Kidney epithelial cell (primary cell): Measurements from ENCODE around the gene PBX4. TPM values are rescaled to one million over a fixed set of nuclear protein-coding genes. Genes with fewer than 3 reads are reported as not detected.

Experiments
- DNase-seq: peaks from one replicate; pipeline ENCODE4 v3.0.0-alpha.2; 2010; ENCODE audit warnings: low read depth
- H3K27me3 ChIP-seq: 2 replicates; pipeline ENCODE4 v1.6.0; 2011; ENCODE audit warnings: low read length; ENCODE audit not compliant: control insufficient read depth, insufficient read depth
- H3K36me3 ChIP-seq: 2 replicates; pipeline ENCODE4 v1.5.1; 2011; ENCODE audit warnings: low read length; ENCODE audit not compliant: control insufficient read depth, insufficient read depth
- H3K4me3 ChIP-seq: 2 replicates; pipeline ENCODE4 v1.5.1; 2011; ENCODE audit warnings: low read depth, mild to moderate bottlenecking, control low read depth, low read length
- CTCF ChIP-seq: IDR thresholded peaks from 2 replicates; pipeline ENCODE4 v1.5.1; 2011; ENCODE audit warnings: mild to moderate bottlenecking, moderate library complexity, low read length, control low read depth, inconsistent platforms; ENCODE audit not compliant: insufficient read depth, poor library complexity, severe bottlenecking
- total RNA-seq: library from RNA; depleted of rRNA; stranded (reverse); fragments of >200 nt; gene quantifications from 2 replicates; pipeline ENCODE4 v1.2.3, GENCODE V29; 2015

The PBX4 gene
- total RNA-seq, 1 donor from 2014 or later = 1.7 TPM

DNA sequence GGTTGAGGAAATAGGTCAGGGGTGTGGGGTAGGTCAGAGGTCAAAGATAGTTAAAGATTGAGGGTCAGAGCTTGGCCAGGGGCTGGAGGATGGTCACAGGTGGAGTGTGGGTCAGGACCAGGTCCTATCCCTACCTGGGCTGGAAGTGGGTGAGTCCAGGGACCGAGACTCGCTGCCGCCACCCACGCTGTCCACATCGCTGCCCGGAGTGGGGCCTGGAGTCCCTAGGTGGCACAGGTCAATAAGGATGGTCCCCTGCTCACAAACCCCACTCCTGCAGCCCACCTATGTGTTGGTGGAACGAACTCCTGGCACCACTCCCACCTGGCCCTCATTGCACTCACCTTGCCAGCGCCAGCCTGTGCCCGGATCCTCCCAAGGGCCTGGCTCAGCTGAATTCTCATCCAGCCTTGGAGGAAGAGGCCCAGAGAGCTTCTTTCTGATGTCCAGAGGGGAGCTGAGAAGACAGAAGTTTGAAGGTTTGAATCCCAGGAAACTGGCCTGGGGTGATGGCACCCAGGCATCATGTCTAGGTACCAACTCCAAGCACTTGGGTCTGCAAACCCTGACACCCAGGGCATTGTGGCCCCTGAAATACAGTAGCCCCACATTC, 18.2 kb upstream of the PBX4 start:
- H3K4me3 ChIP-seq = no peak overlapping the region
- no peak for DNase-seq
- H3K27me3 ChIP-seq = no peaks in the 10 kb centered on the region
- TF ChIP-seq CTCF = no peak
- no peaks in the 10 kb centered on the region for H3K36me3 ChIP-seq

- H3K4me3 ChIP-seq = no peak overlapping the region
- no peaks in the 10 kb centered on the region for H3K27me3 ChIP-seq
- H3K36me3 ChIP-seq = no peaks in the 10 kb centered on the region
- DNase-seq = no peak
- no peak for TF ChIP-seq CTCF
Measured at GRCh38 chr19:19635313-19635702, 16.8 kb upstream of the PBX4 start.

GRCh38 chr19:19634516-19635312, 16.2 kb upstream of the PBX4 start:
- DNase-seq = no peak
- H3K27me3 ChIP-seq = no peaks in the 10 kb centered on the region
- no peak overlapping the region for H3K4me3 ChIP-seq
- TF ChIP-seq CTCF = no peak
- H3K36me3 ChIP-seq = no peaks in the 10 kb centered on the region

- Histone ChIP-seq H3K4me3 (no peak overlapping the region), H3K27me3 (no peaks in the 10 kb centered on the region), H3K36me3 (no peaks in the 10 kb centered on the region)
- no peak for DNase-seq
- TF ChIP-seq CTCF = no peak
Measured at GRCh38 chr19:19633711-19634515, 15.4 kb upstream of the PBX4 start.

DNA sequence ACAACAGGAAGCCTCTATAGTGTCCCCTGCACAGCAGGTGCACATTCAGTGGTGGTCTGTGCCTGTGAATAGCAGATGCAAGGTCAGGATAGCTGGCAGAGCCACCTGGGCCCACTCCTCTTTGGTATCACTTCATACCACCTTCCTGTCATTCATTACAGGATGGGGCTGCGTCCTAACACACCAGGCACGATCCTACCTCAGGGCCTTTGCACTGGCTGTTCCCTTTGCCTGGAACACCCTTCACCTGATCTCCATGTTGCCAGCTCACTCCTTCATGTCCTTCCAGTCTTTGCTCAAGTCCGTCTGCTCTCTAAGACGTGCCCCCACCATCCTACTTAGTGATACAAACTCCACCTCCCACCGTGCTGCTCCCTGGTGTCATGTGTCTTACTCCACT, 14.2 kb upstream of the PBX4 start:
- Histone ChIP-seq H3K36me3 (no peaks in the 10 kb centered on the region), H3K27me3 (no peaks in the 10 kb centered on the region), H3K4me3 (no peak overlapping the region)
- no peak for TF ChIP-seq CTCF
- no peak for DNase-seq
